Measurements from ENCODE around the gene XYLT1. TPM values are rescaled to one million over a fixed set of nuclear protein-coding genes. Genes with fewer than 3 reads are reported as not detected.

Gene XYLT1
- total and polyA plus RNA-seq, 10 of the 15 experiments (the other 5 are each of a cell fraction or from before 2014, with no cell fraction given): 0.88 to 14.8 (median 5.8) TPM

DNA sequence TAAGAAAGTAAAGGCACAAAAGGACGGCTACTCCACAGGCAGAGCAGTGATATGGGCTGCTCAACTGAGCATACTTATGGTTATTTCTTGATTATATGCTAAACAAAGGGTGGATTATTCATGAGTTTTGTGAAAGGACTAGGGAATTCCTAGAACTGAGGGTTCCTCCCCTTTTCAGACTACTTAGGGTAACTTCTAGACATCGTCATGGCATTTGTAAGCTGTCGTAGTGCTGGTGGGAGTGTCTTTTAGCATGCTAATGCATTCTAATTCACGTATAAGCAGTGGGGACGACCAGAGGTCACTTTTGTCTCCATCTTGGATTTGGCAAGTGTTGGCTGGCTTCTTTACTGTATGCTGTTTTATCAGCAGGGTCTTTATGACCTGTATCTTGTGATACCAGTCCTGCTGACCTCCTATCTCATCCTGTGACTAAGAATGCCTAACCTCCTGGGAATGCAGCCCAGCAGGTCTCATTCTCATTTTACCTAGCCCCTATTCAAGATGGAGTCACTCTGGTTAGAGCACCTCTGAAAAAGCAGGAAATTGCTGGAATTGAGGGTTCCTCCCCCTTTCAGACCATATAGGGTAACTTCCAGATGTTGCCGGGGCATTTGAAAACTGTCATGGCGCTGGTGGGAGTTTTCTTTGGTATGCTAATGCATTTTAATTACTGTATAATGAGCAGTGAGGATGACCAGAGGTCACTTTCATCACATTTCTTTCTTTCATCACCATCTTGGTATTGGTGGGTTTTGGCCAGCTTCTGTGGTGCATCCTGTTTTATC is 388.5 kb downstream of the XYLT1 start:
- POLR2A ChIA-PET: no interaction called here
- H4K20me1 ChIP-seq (ENCODE audit: control insufficient read depth, insufficient read depth): no peaks in the 10 kb centered on the region
- H3K9me3 ChIP-seq (replicated peaks; ENCODE audit: control insufficient read depth, insufficient read depth, low read length): no peaks in the 10 kb centered on the region; the same call in 2 of the 3 replicates
- FAIRE-seq (no peak), DNase-seq (ENCODE audit: low read depth, low spot score) (no peak), ATAC-seq (no peak)
- H3K4me2 ChIP-seq (ENCODE audit: control insufficient read depth, insufficient read depth): no peak overlapping the region
- RAD21 ChIA-PET (ENCODE audit: unreplicated experiment): no interaction called here
- H3K4me1 ChIP-seq (ENCODE audit: control insufficient read depth, insufficient read depth, low read length): no peaks in the 10 kb centered on the region
- no peak overlapping the region for H3K27ac ChIP-seq (ENCODE audit: control insufficient read depth, insufficient read depth)
- CTCF ChIA-PET: no interaction called here
- 31% methylated on average over 7 of the region's 7 CpGs for WGBS (ENCODE audit: insufficient coverage, insufficient replicate concordance, low lambda C conversion rate, missing lambda C conversion rate)
- H3K79me2 ChIP-seq (ENCODE audit: control insufficient read depth, insufficient read depth, low read length): no peaks in the 10 kb centered on the region
- intact Hi-C loops (cut with micrococcal nuclease; ENCODE audit: unreplicated experiment) (no loop called here), in situ Hi-C loops (cut with MboI) (no loop called here)
- no peak overlapping the region for H3K9ac ChIP-seq (ENCODE audit: control insufficient read depth, insufficient read depth, low read length)
- TF ChIP-seq KAT2A (conservative IDR thresholded peaks at IDR 0.05; ENCODE audit: control insufficient read depth, low read depth, low read length) (no peak), SIX5 (IDR thresholded peaks at IDR 0.05; ENCODE audit: low read depth, low read length, severe bottlenecking) (no peak), IKZF1 (conservative IDR thresholded peaks at IDR 0.05) (no peak), EED (IDR thresholded peaks at IDR 0.05; ENCODE audit: low read depth) (no peak), POLR2A (IDR thresholded peaks at IDR 0.05; ENCODE audit: low read depth, low read length) (no peak), POLR2AphosphoS5 (IDR thresholded peaks at IDR 0.05; ENCODE audit: low read length) (no peak), CHD1 (IDR thresholded peaks at IDR 0.05; ENCODE audit: low read depth, low read length) (no peak), MTA3 (IDR thresholded peaks at IDR 0.05; ENCODE audit: borderline replicate concordance, low read length) (no peak), TBL1XR1 (IDR thresholded peaks at IDR 0.05; ENCODE audit: low read depth, low read length) (no peak), CHD4 (IDR thresholded peaks at IDR 0.05) (no peak), JUNB (IDR thresholded peaks at IDR 0.05) (no peak), KDM1A (IDR thresholded peaks at IDR 0.05; ENCODE audit: borderline replicate concordance) (no peak), EP300 (IDR thresholded peaks at IDR 0.05; ENCODE audit: borderline replicate concordance in 1 of 2, control insufficient read depth in 1 of 2, low read depth in 2 of 2, low read length in 2 of 2) (no peak), BACH1 (IDR thresholded peaks at IDR 0.05; ENCODE audit: borderline replicate concordance) (no peak), ZNF274 (IDR thresholded peaks at IDR 0.05; ENCODE audit: insufficient read depth, insufficient read length) (no peak)
- TF ChIP-seq, protein P1, sequence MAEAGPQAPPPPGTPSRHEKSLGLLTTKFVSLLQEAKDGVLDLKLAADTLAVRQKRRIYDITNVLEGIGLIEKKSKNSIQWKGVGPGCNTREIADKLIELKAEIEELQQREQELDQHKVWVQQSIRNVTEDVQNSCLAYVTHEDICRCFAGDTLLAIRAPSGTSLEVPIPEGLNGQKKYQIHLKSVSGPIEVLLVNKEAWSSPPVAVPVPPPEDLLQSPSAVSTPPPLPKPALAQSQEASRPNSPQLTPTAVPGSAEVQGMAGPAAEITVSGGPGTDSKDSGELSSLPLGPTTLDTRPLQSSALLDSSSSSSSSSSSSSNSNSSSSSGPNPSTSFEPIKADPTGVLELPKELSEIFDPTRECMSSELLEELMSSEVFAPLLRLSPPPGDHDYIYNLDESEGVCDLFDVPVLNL (IDR thresholded peaks at IDR 0.05; ENCODE audit: low read depth, low read length): no peak
- TF ChIP-seq, protein P2, sequence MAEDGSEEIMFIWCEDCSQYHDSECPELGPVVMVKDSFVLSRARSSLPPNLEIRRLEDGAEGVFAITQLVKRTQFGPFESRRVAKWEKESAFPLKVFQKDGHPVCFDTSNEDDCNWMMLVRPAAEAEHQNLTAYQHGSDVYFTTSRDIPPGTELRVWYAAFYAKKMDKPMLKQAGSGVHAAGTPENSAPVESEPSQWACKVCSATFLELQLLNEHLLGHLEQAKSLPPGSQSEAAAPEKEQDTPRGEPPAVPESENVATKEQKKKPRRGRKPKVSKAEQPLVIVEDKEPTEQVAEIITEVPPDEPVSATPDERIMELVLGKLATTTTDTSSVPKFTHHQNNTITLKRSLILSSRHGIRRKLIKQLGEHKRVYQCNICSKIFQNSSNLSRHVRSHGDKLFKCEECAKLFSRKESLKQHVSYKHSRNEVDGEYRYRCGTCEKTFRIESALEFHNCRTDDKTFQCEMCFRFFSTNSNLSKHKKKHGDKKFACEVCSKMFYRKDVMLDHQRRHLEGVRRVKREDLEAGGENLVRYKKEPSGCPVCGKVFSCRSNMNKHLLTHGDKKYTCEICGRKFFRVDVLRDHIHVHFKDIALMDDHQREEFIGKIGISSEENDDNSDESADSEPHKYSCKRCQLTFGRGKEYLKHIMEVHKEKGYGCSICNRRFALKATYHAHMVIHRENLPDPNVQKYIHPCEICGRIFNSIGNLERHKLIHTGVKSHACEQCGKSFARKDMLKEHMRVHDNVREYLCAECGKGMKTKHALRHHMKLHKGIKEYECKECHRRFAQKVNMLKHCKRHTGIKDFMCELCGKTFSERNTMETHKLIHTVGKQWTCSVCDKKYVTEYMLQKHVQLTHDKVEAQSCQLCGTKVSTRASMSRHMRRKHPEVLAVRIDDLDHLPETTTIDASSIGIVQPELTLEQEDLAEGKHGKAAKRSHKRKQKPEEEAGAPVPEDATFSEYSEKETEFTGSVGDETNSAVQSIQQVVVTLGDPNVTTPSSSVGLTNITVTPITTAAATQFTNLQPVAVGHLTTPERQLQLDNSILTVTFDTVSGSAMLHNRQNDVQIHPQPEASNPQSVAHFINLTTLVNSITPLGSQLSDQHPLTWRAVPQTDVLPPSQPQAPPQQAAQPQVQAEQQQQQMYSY (CRISPR knock-in tag; IDR thresholded peaks at IDR 0.05): no peak
- TF ChIP-seq, protein P3, sequence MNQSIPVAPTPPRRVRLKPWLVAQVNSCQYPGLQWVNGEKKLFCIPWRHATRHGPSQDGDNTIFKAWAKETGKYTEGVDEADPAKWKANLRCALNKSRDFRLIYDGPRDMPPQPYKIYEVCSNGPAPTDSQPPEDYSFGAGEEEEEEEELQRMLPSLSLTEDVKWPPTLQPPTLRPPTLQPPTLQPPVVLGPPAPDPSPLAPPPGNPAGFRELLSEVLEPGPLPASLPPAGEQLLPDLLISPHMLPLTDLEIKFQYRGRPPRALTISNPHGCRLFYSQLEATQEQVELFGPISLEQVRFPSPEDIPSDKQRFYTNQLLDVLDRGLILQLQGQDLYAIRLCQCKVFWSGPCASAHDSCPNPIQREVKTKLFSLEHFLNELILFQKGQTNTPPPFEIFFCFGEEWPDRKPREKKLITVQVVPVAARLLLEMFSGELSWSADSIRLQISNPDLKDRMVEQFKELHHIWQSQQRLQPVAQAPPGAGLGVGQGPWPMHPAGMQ (IDR thresholded peaks at IDR 0.05; ENCODE audit: borderline replicate concordance): no peak
- H3K4me3 ChIP-seq: no peak overlapping the region
- SMC1A ChIA-PET (ENCODE audit: uncharacterized antibody, unreplicated experiment): interaction anchor here (0.9 to 1.3 kb wide), 2 partner anchors 11 to 23 kb away, joined by 3 read pairs; no protein-coding TSS in a partner anchor
- no TSS peak for BruUV-seq (replicated peaks)
- no peaks in the 10 kb centered on the region for H3K27me3 ChIP-seq (replicated peaks in 1 of 2; ENCODE audit: control insufficient read depth in 2 of 2, insufficient read depth in 2 of 2, low read length in 1 of 2)
- H2AFZ ChIP-seq (ENCODE audit: control insufficient read depth, low read depth, low read length): no peak overlapping the region
- H3K36me3 ChIP-seq (ENCODE audit: control insufficient read depth in 2 of 2, insufficient read depth in 2 of 2, low read length in 1 of 2): no peaks in the 10 kb centered on the region

Data from GM12878 (cell line).